Parathyroid adenoma (tissue), 2 donors: ENCODE measurements around the gene GMEB2.

Experiments
- H2AFZ ChIP-seq: fragments of 300-600 bp; sonication (generic); one replicate; pipeline ENCODE4 v1.7.0; 2017; ENCODE audit warnings: antibody characterized with exemption, mild to moderate bottlenecking
- H3K27ac ChIP-seq: fragments of 300-600 bp; sonication (generic); one replicate; pipeline ENCODE4 v1.7.0; 2017
- H3K27me3 ChIP-seq: fragments of 300-600 bp; sonication (generic); one replicate; pipeline ENCODE4 v1.7.0; 2017; ENCODE audit warnings: low read length; ENCODE audit not compliant: control insufficient read depth, insufficient read depth
- H3K36me3 ChIP-seq: fragments of 300-600 bp; sonication (generic); one replicate; pipeline ENCODE4 v1.7.0; 2017; ENCODE audit warnings: low read length; ENCODE audit not compliant: control insufficient read depth, insufficient read depth
- H3K4me1 ChIP-seq: fragments of 300-600 bp; sonication (generic); one replicate; pipeline ENCODE4 v1.7.0; 2017; ENCODE audit warnings: control low read depth
- H3K4me2 ChIP-seq: fragments of 300-600 bp; sonication (generic); one replicate; pipeline ENCODE4 v1.7.0; 2017; ENCODE audit warnings: low read length
- H3K4me3 ChIP-seq: fragments of 300-600 bp; sonication (generic); one replicate; pipeline ENCODE4 v1.7.0; 2017; ENCODE audit warnings: low read depth, low read length
- H3K79me2 ChIP-seq: fragments of 300-600 bp; sonication (generic); one replicate; pipeline ENCODE4 v1.7.0; 2017; ENCODE audit warnings: control low read depth
- H3K9ac ChIP-seq: fragments of 300-600 bp; sonication (generic); one replicate; pipeline ENCODE4 v1.7.0; 2017; ENCODE audit warnings: mild to moderate bottlenecking
- H3K9me3 ChIP-seq: fragments of 300-600 bp; sonication (generic); one replicate; pipeline ENCODE4 v1.7.0; 2017; ENCODE audit warnings: low read length; ENCODE audit not compliant: control insufficient read depth
- TF ChIP-seq, protein P1 (sequence below): fragments of 300-600 bp; sonication (generic); IDR thresholded peaks from one replicate; pipeline ENCODE4 v1.7.0; 2017; ENCODE audit warnings: antibody characterized with exemption, mild to moderate bottlenecking
- donor health status: primary hyperparathyroidism.

GMEB2 gene

DNA sequence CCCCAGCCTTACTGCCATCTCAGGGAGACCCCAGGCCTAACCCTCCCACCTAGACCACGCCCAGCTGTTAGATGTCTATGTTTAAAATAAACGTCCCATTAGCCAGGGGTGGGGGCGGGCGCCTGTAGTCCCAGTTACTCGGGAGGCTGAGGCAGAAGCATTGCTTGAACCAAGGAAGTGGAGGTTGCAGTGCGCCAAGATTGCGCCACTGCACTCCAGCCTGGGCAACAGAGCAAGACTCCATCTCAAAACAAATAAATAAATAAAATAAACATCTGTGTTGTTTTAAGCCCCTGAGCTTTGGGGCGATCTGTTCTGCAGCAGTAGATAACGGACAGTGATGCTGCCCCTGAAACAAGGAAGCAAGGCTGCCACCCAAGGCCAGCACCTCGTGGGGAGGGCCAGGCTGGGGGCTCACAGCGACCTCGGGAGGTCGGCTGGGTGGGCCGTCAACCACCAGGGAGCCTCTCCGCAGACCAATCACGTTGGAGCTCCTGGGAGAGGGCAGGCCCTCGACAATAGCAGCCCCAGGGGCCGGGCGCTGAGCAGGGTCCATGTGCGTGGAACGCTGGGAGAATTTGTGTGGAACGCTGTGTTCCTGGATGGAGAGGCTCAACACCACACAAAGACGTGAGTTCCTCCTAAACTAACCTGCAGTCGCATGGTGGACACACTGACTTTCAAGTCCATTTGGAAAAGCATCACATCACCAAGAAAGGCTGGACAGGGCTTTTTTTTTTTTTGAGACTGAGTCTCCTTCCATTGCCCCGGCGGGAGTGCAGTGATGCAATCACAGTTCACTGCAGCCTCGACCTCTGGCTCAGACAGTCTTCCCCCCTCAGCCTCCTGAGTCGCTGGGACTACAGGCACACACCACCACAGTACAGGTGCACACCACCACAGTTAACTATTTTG is 51.8 kb downstream of the GMEB2 start:
- no peak overlapping the region for H3K4me3 ChIP-seq
- no peak overlapping the region for H3K9ac ChIP-seq
- no peaks in the 10 kb centered on the region for H3K79me2 ChIP-seq
- H3K27ac ChIP-seq: no peak overlapping the region
- TF ChIP-seq, protein P1, sequence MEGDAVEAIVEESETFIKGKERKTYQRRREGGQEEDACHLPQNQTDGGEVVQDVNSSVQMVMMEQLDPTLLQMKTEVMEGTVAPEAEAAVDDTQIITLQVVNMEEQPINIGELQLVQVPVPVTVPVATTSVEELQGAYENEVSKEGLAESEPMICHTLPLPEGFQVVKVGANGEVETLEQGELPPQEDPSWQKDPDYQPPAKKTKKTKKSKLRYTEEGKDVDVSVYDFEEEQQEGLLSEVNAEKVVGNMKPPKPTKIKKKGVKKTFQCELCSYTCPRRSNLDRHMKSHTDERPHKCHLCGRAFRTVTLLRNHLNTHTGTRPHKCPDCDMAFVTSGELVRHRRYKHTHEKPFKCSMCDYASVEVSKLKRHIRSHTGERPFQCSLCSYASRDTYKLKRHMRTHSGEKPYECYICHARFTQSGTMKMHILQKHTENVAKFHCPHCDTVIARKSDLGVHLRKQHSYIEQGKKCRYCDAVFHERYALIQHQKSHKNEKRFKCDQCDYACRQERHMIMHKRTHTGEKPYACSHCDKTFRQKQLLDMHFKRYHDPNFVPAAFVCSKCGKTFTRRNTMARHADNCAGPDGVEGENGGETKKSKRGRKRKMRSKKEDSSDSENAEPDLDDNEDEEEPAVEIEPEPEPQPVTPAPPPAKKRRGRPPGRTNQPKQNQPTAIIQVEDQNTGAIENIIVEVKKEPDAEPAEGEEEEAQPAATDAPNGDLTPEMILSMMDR: no peak
- peak overlapping the region; percentile 87 for H2AFZ ChIP-seq
- H3K4me1 ChIP-seq: no peaks in the 10 kb centered on the region
- H3K4me2 ChIP-seq: no peak overlapping the region
- no peaks in the 10 kb centered on the region for H3K9me3 ChIP-seq
- H3K27me3 ChIP-seq: no peaks in the 10 kb centered on the region
- no peaks in the 10 kb centered on the region for H3K36me3 ChIP-seq

DNA sequence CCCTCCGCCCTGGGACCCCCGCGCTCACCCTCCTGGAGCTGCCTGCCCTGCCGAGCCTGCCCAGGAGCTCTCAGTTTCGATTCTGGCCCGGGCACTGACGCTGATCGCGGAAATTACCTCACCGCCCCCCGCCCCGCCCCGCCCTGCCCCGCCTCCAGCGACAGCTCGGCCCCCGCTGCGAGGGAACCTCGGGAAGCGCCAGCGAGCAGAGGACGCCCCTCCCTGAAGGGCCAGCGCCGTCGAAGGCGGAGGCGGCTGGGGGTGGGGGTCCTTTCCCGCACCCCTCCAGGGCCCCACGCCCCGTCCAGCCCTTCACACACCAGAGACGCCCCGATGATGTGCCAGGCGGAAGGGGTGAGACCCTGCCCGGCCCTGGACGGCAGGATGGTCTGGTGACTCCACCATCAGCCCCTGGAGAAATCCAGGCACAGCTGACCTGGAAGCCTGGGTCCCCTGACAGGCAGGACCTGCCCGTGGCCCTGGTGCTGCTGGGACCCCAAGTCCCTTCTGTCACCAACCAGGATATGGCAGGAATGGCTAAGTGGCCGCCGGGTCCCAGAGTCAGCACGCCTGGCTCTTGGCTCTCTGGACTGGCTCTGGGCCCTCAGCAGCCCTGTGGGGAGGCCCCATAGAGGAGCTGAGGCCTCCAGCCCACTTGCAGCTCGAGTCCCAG is 52.6 kb downstream of the GMEB2 start, which contains the start of gene HELZ2:
Gene HELZ2, minus strand, starts transcription at position 84 of the 673 bp plus-strand sequence. CDS start 1,854 bp downstream, outside the sequence.
- Histone ChIP-seq H3K4me2 (peak within 1 kb of the TSS; percentile 95), H3K4me3 (peak within 1 kb of the TSS; percentile 56), H3K4me1 (no peaks in the 10 kb centered on the region), H3K36me3 (no peaks in the 10 kb centered on the region), H2AFZ (peak within 1 kb of the TSS; percentile 87), H3K27me3 (no peaks in the 10 kb centered on the region), H3K79me2 (no peaks in the 10 kb centered on the region), H3K27ac (peak within 1 kb of the TSS; percentile 16), H3K9ac (no peak within 1 kb of the TSS), H3K9me3 (no peaks in the 10 kb centered on the region)
- TF ChIP-seq, protein P1: no peak

DNA sequence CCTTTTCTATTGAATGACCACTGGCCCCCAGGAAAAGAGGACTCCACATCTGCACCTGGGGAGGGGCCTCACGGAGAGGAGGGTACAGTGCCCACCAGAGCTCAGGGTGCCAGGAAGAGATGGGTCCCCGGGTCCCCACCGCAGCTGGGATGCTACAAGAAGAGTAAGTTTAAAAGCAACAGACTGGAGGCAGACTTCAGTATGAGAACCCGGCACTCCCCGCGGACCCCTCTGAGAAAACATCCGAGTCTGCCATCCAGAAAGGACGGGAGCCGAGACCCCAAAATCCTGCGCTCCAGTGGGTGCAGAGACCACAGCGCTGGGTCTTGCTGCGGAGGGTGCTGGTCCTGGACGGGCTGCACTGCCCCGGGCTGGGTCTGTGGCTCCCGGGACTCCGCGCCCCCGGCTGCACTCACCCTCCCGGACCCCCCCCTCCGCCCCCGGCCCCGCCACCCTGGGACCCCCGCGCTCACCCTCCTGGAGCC is 53.2 kb downstream of the GMEB2 start:
- Histone ChIP-seq H3K9me3 (no peaks in the 10 kb centered on the region), H3K9ac (no peak overlapping the region), H3K27ac (peak overlapping the region; percentile 16), H3K4me3 (peak overlapping the region; percentile 56), H3K36me3 (no peaks in the 10 kb centered on the region), H3K4me2 (peak overlapping the region; percentile 95), H2AFZ (peak overlapping the region; percentile 74), H3K79me2 (no peaks in the 10 kb centered on the region), H3K4me1 (no peaks in the 10 kb centered on the region), H3K27me3 (no peaks in the 10 kb centered on the region)
- TF ChIP-seq, protein P1: no peak

DNA sequence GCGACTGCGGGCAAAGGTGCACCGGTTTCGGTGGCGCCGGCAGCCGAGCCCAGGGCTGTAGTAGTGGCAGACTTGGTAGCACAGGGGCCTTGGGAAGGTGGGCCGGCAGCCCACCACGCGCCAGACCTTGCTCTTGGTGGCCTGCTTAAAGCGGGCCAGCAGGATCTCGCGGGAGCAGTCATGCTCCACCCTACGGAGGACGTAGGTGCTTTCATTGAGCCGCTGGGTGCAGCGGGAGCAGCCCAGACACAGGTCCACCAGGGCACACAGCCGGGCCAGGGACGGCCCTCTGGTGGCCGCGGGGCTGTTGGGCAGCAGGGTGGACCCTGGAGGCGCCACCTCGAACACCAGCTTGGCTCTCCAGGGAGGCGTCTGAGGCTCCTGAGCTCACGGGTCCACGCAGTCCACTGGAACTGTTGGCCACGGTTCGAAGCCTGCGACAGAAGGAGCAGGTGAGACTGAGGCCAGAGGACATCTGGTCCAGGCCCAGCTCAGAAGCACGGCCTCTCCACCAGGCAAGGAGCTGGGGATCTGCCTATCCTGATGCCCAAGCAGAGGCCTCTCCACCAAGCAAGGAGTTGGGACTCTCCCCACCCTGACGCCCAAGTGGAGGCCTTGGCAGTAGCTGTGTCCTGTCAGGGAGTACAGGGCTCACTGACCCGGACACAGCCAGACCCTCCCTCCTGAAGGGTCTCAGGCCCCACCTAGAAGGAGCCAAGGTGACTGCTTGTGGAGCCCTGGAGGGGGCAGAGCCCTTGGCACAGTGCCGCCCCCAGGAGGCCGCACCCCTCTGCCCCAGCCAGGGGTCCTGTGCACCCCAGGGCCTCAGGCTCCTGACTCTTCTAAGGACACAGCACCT is 53.9 kb downstream of the GMEB2 start:
- Histone ChIP-seq H3K9ac (no peak overlapping the region), H3K36me3 (no peaks in the 10 kb centered on the region), H3K9me3 (no peaks in the 10 kb centered on the region), H3K4me3 (peak overlapping the region; percentile 56), H3K4me2 (peak overlapping the region; percentile 95), H3K79me2 (no peaks in the 10 kb centered on the region), H3K27me3 (no peaks in the 10 kb centered on the region), H3K4me1 (no peaks in the 10 kb centered on the region), H2AFZ (peak overlapping the region; percentile 74), H3K27ac (peak overlapping the region; percentile 16)
- TF ChIP-seq, protein P1: no peak
